GM10847 (cell line): Measurements from ENCODE around the gene MLST8.

Experiments used
- POLR2A ChIP-seq: IDR thresholded peaks from 2 replicates; pipeline ENCODE4 v1.6.1; 2011; ENCODE audit not compliant: insufficient read length; ENCODE audit errors: extremely low read depth

Gene MLST8

GRCh38 chr16:2237102-2237482 is 31.8 kb downstream of the MLST8 start:
- TF ChIP-seq POLR2A: no peak

GRCh38 chr16:2237493-2238149 is 32.4 kb downstream of the MLST8 start:
- TF ChIP-seq POLR2A: no peak

GRCh38 chr16:2238150-2238837 is 33.0 kb downstream of the MLST8 start:
- TF ChIP-seq POLR2A: no peak

DNA sequence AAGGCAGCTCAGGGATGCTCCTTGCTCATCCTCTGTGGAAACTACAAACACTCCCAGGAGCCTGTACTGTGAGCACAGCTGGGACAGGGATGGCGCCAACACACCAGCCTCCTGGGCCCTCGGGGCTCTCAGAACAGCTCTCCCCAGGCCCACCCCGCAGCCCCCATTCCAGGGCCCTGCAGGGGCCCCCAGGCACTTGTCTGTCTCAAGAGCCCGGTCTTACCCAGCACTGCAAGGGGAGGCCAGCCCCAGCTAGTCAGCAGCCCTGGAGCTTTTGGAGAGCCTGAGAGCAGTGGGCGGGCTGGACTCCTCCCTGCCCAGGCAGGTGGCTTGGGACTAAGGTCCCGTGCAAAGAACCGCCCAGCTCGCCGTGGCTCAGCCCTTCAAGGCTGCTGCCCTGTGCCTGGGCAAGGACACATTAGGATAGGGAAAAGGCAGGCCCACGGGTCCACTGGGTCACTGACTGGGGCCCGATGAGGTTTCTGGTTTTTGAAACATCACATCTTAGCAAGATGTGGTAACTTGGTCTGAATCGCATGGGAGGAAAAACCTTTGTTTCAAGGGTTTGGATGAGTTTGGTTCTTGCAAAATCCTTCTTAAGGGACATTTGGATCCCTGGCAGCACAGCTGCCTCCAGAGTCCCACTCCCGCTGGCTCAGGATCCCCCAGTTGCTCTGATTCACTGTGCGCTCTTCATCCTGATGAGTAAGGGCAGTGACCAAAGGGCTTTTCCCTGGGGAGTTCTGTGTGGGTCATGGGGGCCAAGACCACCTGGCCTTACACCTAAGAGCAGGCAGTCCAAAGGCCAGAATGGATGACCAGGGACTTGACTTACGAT is 33.8 kb downstream of the MLST8 start:
- no peak for TF ChIP-seq POLR2A

DNA sequence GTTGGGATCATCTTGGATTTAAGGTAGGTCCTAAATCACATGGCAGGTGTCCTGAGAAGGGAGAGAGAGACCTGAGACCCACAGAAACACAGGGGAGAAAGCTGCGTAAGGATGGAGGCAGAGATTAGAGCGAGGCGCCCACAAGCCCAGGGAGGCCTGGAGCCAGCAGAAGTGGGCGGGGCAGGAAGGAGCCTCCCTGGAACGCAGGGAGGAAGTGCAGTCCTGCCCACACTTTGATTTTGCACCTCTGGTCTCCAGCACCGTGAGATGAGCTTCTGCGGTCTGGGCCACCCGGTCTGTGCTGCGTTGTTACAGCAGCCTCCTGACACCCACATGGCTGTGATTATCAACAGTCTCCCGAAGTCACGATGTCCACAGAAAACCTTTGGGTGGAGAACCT is 37.3 kb downstream of the MLST8 start:
- no peak for TF ChIP-seq POLR2A

GRCh38 chr16:2243031-2243528 is 37.8 kb downstream of the MLST8 start:
- no peak for TF ChIP-seq POLR2A

GRCh38 chr16:2243781-2244180 is 38.5 kb downstream of the MLST8 start:
- TF ChIP-seq POLR2A: no peak

- no peak for TF ChIP-seq POLR2A
Observed at GRCh38 chr16:2244301-2244700, 39.0 kb downstream of the MLST8 start.

- TF ChIP-seq POLR2A: no peak
Observed at GRCh38 chr16:2244926-2245795, 39.9 kb downstream of the MLST8 start.

- TF ChIP-seq POLR2A: no peak
Observed at GRCh38 chr16:2246301-2246885, 41.1 kb downstream of the MLST8 start.

GRCh38 chr16:2250652-2251295 is 45.5 kb downstream of the MLST8 start:
- TF ChIP-seq POLR2A: no peak

DNA sequence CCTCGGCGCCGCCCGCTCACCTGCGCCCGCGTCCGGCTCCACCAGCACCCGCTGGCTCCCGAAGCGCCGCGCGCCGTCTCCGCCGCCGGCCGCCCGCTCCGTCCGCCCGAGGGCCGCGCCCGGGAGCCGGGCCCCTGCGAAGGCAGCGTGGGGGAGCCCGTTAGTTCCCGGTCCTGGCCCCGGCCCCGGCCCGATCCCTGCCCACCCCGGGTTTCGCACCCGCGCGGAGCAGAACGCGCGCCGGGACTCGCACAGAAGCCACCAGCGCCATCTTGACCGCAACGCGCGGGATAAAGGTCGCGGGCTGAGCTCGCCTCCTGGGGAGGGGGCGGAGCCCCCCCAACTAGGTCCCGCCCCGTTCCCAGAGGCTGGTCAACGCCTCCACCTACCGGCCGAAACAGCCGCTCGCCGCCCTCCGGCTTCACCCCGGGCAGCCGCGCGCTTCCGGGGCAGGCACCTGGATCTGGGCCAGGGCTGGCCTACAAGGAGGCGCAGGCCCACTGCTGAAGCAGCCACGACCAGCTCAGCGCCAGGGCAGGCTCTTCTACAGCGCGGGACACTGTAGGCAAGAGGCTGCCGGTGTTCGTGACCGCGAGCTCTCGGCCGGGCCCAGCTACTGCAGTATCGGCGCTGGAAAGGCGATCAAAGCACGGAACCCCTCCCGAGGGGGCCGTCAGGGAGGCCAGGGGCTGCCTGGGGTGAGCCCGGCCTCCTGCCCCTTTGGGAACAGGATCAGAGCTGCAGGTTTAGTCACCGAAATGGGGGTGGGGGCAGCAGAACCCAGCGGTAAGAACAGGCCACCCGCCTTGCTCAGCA is 46.2 kb downstream of the MLST8 start, which contains the start of gene ECI1:
Gene ECI1, minus strand, starts transcription at position 292 of the 816 bp plus-strand sequence. Its CDS starts 21 bp downstream, at position 271.
- peak; percentile 79 for TF ChIP-seq POLR2A

DNA sequence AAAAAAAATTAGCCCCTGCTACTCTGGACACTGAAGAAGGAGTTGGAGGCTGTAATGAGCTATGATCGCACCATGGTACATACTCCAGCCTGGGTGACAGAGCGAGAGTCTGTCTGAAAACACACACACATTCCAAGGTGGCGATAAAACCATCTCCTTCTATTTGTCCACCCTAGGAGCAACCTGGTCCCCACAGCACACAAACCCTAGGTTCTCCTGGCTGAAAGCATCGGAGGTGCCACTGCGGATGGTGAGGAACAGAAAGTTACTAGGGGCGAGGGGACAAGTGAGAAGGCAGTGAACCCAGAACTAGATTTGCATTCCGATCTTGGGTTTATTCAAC is 47.5 kb downstream of the MLST8 start:
- TF ChIP-seq POLR2A: no peak

DNA sequence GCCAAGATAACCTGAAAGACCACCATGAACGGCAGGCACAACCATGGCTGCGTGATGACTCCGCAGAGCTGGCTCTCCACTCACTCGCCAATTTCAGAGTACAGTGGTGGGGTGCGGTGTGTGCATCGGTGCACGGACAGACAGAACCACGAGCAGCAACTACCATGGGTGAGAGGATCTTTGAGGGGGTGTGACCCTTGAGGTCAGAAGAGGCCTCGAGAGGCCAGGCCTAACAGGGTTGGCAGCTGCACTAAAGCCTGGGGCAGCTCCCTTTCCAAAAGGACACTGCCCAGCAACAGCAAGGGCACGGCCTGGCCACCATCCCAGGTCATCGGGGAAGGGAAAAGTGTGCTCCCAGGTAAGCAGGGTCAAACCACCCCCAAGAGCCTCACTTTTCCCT is 48.0 kb downstream of the MLST8 start:
- no peak for TF ChIP-seq POLR2A
